ENCODE results near the gene NAB2.

GRCh38 chr12:57110104-57111030, 21.5 kb downstream of the NAB2 start:
- no peak for TF ChIP-seq POLR2A (IDR thresholded peaks at IDR 0.05)
- peak in 1 of 6 experiments; percentile 2 for TF ChIP-seq CTCF (IDR thresholded peaks at IDR 0.05)
